HFFc6 (cell line): ENCODE measurements around the gene RNF13. TPM values are rescaled to one million over a fixed set of nuclear protein-coding genes. Genes with fewer than 3 reads are reported as not detected.

ENCODE experiments used
- DNase-seq: peaks from one replicate; pipeline ENCODE4 v3.0.0-alpha.2; 2018
- H3K27ac Mint-ChIP-seq: 2 replicates; pipeline ENCODE4 v1.8.0; 2020; ENCODE audit warnings: mild to moderate bottlenecking, mixed read lengths
- H3K27me3 Mint-ChIP-seq: 2 replicates; pipeline ENCODE4 v1.8.0; 2021; ENCODE audit warnings: mild to moderate bottlenecking, moderate library complexity, mixed read lengths; ENCODE audit not compliant: insufficient read depth
- H3K36me3 Mint-ChIP-seq: 2 replicates; pipeline ENCODE4 v1.8.0; 2021; ENCODE audit warnings: low read depth, mixed read lengths
- H3K4me1 Mint-ChIP-seq: 2 replicates; pipeline ENCODE4 v1.8.0; 2020; ENCODE audit warnings: low read depth, mixed read lengths
- H3K4me3 Mint-ChIP-seq: 2 replicates; pipeline ENCODE4 v1.8.0; 2020; ENCODE audit warnings: mild to moderate bottlenecking, moderate library complexity, mixed read lengths
- H3K9me3 Mint-ChIP-seq: 2 replicates; pipeline ENCODE4 v1.8.0; 2020; ENCODE audit warnings: mild to moderate bottlenecking, mixed read lengths
- CTCF ChIP-seq: fragments of 200-600 bp; sonication (generic); IDR thresholded peaks from 2 replicates; pipeline ENCODE4 v1.5.0; 2021; ENCODE audit warnings: antibody characterized with exemption, mild to moderate bottlenecking
- total RNA-seq, 6 experiments: library from RNA; stranded (reverse); fragmentation: NEBNext Ultra II Directional; extraction: Animal tissue kit (Norgen Biotek cat#: 25700); gene quantifications; 2 replicates in 1 of 6; 3 replicates in 5 of 6; pipeline ENCODE4 v1.2.3, GENCODE V29; 2021

The RNF13 gene
- total RNA-seq, 6 experiments from 2014 or later, result 20.5 to 33.7 (median 25.7) TPM

DNA sequence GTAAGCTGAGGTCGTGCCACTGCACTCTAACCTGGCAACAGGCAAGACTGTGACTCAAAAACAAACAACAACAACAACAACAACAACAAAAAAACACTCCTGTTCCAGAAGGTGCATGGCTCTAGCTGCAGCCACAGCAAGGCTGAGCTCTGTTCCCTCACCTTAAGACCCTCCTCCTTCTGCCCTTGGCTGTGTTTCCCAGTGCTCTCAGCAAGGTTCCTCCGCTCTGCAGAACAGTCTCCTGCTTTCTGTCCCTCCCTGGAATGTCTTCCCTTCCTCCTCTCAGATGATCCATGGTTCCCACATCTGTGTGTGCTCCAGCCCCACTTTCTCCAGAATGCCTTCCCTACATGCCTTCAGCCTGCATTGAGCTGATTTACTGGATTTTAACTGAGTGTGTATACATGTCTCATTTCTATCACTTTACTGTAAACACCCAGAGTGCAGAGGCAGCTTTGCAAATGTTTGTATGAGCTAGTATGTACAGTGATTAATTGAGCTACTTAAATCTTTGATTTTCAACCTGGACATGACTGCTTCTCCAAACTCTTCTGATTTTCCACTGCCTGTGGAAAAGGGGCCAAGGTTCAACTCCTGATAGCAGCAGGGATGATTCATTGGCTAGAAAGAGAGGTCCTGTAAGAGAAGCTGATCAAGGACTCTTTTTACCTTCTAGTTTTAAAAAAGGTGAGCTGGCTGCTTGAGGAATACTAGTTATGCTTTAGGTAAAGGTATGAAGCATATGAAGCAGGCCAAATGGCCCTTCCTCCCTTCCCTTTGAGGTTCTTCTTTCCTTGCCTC is 35.4 kb upstream of the RNF13 start:
- no peak overlapping the region for H3K27ac Mint-ChIP-seq
- DNase-seq, result no peak
- H3K36me3 Mint-ChIP-seq, result no peaks in the 10 kb centered on the region
- peaks cover 20% of the 10 kb centered on the region for H3K4me1 Mint-ChIP-seq
- TF ChIP-seq CTCF, result no peak
- H3K27me3 Mint-ChIP-seq, result no peaks in the 10 kb centered on the region
- no peak overlapping the region for H3K4me3 Mint-ChIP-seq
- H3K9me3 Mint-ChIP-seq, result no peaks in the 10 kb centered on the region

DNA sequence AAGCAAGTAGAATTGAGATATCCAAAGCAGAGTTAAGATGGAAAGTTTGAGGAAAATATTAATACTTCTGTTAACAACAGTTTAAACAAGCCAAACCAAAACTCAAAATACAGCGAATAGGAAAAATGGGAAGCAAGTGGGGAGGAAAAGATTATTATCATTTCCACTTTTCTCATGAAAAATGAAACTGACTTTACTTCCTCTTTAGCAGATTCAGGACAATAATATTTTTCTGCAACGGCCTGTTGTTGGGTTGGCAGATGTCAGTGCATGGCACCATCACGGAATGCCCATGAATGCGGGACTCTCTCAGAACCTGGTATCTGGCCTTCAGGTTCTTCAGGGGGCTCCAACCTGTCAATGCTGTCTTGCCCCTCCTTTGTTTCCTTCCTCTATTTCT is 31.8 kb upstream of the RNF13 start:
- H3K4me3 Mint-ChIP-seq, result no peak overlapping the region

GRCh38 chr3:149781741-149782140 is 31.3 kb upstream of the RNF13 start:
- no peak for DNase-seq
- Mint-ChIP-seq H3K36me3 (no peaks in the 10 kb centered on the region; the same call in 1 of the 2 replicates), H3K9me3 (no peaks in the 10 kb centered on the region), H3K27ac (no peak overlapping the region), H3K27me3 (no peaks in the 10 kb centered on the region), H3K4me3 (no peak overlapping the region), H3K4me1 (peaks cover 36% of the 10 kb centered on the region)
- TF ChIP-seq CTCF, result no peak

More for the DNA sequence above, 31.8 kb upstream of the RNF13 start:
- peaks cover 38% of the 10 kb centered on the region for H3K4me1 Mint-ChIP-seq
- DNase-seq, result no peak
- no peaks in the 10 kb centered on the region for H3K27me3 Mint-ChIP-seq
- TF ChIP-seq CTCF, result no peak
- no peak overlapping the region for H3K27ac Mint-ChIP-seq
- no peaks in the 10 kb centered on the region for H3K36me3 Mint-ChIP-seq
- H3K9me3 Mint-ChIP-seq, result no peaks in the 10 kb centered on the region

GRCh38 chr3:149783576-149783975 is 29.4 kb upstream of the RNF13 start:
- no peaks in the 10 kb centered on the region for H3K9me3 Mint-ChIP-seq
- no peaks in the 10 kb centered on the region; the same call in 1 of the 2 replicates for H3K36me3 Mint-ChIP-seq
- TF ChIP-seq CTCF, result no peak
- peak overlapping the region; percentile 44 for H3K4me3 Mint-ChIP-seq
- DNase-seq, result peak; percentile 72
- H3K27me3 Mint-ChIP-seq, result no peaks in the 10 kb centered on the region
- peak overlapping the region; percentile 76 for H3K27ac Mint-ChIP-seq
- H3K4me1 Mint-ChIP-seq, result peaks cover 30% of the 10 kb centered on the region

DNA sequence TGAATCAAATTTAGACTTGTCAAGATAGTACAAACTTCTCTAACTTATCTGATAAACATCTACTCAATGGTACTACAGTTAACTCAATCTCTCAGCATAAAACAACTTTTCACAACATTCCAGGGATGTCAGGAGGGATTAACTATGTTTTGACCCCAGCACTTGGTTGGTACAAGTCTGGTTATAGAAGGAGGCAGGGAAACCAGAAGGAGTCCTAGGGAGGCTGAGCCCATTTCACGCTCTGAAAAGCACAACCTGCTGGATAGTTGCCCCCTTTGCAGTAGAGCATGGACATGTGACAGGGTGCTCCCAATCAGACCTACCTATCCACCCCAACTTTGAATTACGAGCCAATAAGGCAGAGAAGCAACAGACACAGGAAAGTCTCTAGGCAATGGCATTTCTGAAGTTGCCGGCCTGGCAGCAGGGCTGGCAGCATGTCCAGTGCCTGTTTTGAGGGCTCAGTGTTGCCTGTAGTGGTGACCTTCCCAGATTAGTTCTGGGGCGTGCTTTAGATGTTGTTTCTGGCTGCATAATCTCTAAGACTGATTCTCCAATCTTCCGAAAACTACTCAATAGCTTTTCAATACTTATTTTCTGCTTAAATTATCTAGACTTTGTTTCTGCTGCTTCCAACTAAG is 28.8 kb upstream of the RNF13 start:
- Mint-ChIP-seq H3K4me1 (peaks cover 30% of the 10 kb centered on the region), H3K9me3 (no peaks in the 10 kb centered on the region), H3K27me3 (no peaks in the 10 kb centered on the region), H3K36me3 (no peaks in the 10 kb centered on the region; the same call in 1 of the 2 replicates), H3K4me3 (peak overlapping the region; percentile 44), H3K27ac (peak overlapping the region; percentile 76)
- TF ChIP-seq CTCF, result no peak
- peak; percentile 51 for DNase-seq
